Keratinocyte (primary cell): ENCODE measurements around the gene C4orf54.

Experiments
- EZH2 ChIP-seq: IDR thresholded peaks from one replicate; pipeline ENCODE4 v1.6.1; 2012; ENCODE audit warnings: inconsistent platforms, mild to moderate bottlenecking, low read length, moderate library complexity
- TF ChIP-seq, protein P1 (sequence below), 3 experiments: IDR thresholded peaks in 1 of 3; conservative IDR thresholded peaks in 1 of 3; optimal IDR thresholded peaks in 1 of 3; 2 replicates in 2 of 3; 3 replicates in 1 of 3; pipeline versions ENCODE3 to v1.5.1; 2011; ENCODE audit warnings: low read length in 3 of 3, mild to moderate bottlenecking in 3 of 3, moderate library complexity in 2 of 3, control low read depth in 1 of 3, inconsistent platforms in 1 of 3; ENCODE audit not compliant: insufficient read depth in 2 of 3; ENCODE audit errors: extremely low read depth in 1 of 3

DNA sequence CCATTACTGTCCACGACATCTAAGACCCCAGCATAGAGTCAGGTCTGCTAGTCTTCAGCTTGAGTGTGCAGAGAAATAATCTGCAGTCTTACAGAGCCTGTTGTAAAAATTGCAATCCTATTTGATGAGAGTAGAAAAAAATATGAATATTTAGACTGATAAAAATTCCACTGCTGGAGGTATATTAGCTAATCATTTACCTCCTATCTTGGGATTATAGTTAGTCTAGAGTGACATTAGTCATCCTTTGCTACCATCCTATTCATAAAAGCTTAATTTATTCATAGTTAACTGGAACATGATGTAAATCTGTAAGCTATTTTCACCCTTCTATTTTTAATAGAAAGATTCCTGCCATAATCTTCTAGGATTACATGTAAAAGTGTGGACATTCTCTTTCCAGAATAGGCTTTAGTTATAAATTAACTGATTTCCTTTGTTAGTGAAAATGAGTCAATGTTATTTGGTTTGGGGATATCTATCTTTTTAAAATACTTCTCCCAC is 26.7 kb downstream of the C4orf54 start:
- TF ChIP-seq, protein P1, sequence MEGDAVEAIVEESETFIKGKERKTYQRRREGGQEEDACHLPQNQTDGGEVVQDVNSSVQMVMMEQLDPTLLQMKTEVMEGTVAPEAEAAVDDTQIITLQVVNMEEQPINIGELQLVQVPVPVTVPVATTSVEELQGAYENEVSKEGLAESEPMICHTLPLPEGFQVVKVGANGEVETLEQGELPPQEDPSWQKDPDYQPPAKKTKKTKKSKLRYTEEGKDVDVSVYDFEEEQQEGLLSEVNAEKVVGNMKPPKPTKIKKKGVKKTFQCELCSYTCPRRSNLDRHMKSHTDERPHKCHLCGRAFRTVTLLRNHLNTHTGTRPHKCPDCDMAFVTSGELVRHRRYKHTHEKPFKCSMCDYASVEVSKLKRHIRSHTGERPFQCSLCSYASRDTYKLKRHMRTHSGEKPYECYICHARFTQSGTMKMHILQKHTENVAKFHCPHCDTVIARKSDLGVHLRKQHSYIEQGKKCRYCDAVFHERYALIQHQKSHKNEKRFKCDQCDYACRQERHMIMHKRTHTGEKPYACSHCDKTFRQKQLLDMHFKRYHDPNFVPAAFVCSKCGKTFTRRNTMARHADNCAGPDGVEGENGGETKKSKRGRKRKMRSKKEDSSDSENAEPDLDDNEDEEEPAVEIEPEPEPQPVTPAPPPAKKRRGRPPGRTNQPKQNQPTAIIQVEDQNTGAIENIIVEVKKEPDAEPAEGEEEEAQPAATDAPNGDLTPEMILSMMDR (optimal IDR thresholded peaks at IDR 0.05 in 1 of 3, IDR thresholded peaks at IDR 0.05 in 1 of 3, conservative IDR thresholded peaks at IDR 0.05 in 1 of 3; ENCODE audit: extremely low read depth in 1 of 3, insufficient read depth in 2 of 3, low read length in 3 of 3): no peak
- no peak for TF ChIP-seq EZH2
